GM18526 (cell line): Measurements from ENCODE around the gene BTBD9.

Experiments
- POLR2A ChIP-seq: IDR thresholded peaks from 3 replicates; pipeline ENCODE4 v1.6.1; 2011; ENCODE audit not compliant: insufficient read length; ENCODE audit errors: extremely low read depth

Gene BTBD9

GRCh38 chr6:38153798-38154345 lies 485.9 kb downstream of the BTBD9 start:
- TF ChIP-seq POLR2A, result no peak

DNA sequence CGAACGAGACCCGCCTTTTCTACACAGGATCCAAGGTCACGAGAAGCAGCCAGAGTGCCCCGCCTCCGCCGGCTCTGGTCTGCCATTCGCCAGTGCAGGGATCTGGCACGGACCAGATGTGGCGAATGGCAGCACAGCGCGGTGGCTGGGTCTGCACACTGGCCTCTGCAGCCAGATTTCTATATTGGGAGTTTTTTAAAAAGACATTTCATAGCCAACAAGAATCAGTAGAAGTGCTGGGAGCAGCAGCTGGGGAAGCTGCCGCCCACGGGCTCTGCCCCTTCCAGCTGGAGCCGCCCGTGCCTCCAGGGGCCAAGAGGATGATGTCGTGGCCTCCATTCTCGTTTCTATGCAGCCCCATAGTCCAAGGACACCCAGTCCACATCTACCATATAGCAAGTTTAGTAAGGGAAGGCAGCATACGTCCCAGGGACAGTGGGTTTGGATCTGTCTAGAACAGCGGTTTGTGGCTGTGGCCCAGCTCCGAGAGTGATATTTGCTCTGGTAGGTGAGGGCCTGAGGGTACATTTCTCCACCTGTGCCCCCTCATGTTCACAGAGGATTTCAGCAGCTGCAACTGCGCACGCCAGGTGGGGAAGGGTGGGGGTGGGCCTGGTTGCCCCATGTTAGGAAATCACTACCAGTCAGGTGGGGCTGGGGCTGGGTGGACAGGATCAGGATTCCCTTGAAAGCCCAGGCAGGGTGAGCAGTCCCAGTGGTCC lies 486.5 kb downstream of the BTBD9 start:
- TF ChIP-seq POLR2A, result no peak

DNA sequence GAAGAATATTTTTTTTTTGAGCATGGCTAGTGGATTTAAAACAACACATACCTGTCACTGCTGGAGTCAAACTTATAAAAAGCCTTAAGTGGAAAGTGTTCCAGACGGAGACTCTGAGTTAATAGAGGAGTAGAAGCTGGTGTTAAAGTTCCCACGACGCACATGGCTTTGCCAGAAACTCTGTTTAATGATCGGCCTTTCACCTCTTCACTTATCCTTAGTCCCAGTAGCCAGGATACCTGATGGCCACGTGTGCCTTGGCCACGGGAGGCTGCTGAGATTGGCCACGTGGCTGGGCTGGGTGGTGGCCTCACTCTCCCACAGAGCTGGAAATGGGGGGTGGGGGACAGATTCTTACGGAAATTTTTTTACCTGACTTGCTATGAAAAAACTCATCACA lies 487.1 kb downstream of the BTBD9 start:
- no peak for TF ChIP-seq POLR2A

DNA sequence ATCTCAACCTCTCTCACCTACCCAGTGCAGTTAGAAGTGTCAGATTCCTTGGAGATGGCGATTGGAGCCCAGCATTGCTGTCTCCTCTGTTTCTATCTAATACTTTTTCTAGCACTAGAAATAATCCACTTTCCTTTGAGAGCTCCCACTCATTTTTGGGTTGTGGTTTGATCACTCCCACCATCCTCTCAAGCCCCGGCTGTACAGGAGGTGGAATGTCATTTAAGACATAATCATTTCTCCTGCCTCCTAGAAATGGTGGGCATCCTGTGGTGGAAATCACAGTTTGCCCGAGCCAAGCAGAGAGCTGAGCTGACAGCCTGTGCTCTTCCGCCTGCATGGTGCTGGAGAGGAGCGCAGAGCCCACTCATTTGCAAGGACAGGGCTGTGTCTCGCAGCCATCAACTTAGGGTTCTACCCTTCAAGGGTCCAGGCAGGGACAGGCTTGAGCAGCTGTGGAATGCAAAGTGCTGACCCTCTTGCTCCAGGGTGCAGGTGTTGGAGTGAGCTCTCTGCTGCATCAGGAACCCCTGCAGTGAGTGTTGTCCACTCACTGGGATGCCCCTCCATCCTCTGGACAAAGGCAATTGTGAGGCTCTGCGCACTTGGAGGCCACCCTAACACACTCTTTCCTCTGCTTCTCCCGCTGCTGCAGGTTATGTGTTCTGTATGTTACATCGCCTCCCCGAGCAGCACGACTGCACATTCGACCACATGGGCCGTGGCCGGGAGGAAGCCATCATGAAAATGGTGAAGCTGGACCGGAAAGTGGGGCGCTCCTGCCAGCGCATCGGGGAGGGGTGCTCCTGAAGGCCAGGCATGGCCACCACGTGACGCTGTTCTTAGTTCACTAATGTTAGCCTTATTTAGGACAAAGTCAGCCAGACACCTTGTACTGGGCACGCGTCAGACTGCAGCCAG lies 487.9 kb downstream of the BTBD9 start:
- no peak for TF ChIP-seq POLR2A

DNA sequence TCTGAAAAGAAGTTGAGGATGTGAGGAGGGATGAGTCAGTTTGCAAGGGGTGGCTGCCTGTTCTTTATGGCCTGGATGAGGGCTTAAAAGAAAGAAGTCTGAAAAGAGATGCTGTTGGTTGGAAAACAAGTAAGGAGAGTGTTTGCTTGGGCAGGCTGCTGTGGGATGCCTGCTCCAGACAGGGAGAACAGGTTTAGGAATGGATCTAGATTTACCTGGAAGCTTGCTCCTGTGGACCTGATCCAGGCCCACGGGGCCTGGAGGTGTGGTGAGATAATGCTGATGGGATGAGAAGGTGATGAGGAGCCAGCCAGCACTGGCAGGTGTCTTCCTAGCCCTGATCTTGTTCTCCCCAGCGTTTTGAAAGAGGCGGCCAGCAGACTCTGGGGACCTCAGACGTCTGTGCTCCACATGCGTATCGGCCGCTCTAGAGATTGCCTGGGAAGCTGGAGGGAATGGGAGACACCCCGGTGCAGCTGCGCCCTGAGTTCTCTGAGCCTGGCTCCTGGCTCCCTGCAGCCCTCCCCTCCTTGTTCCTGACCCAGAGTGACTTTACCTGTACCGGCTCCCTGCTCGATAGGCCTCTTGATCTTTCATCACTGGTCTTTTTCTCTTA lies 488.9 kb downstream of the BTBD9 start:
- TF ChIP-seq POLR2A, result no peak

DNA sequence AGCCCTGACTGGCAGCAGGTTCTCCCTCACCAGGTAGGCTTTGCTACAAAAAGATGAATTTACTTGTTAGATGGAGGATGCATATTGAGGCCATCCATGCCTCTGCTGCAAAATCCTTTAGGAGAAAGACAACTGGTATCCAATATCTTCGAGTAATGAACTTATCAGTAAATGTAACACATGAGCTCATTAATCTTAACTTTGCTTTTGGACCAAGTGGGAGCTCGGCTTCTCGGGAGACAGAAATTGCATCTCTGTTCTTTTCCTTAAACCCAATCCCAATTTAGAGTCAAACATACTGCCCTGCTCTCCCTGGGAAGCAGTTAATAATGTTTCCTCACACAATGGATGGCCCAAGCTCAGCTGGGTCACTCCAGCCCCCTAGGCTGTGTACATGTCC lies 489.7 kb downstream of the BTBD9 start:
- no peak for TF ChIP-seq POLR2A

DNA sequence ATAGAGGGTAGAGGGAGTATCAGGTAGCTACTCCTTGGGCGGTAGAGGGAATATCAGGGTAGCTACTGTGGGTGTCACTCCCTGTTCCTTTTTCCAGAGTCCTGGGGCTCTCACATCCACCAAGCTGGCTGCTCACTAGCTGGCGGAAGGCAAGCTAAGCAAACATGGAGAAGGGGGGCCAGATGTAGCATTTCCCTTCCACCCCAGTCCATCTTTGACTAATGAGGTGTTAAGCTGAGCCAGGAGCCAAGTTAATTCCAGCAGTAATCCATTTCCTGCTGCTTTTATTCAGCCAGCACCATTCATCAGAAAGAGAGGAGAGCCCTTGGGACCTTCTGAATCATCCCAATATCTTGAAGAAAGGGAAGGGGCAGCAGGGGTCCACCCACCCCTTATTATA lies 490.2 kb downstream of the BTBD9 start:
- no peak for TF ChIP-seq POLR2A

GRCh38 chr6:38148606-38149005 lies 491.1 kb downstream of the BTBD9 start:
- no peak for TF ChIP-seq POLR2A

GRCh38 chr6:38146734-38147027 lies 493.0 kb downstream of the BTBD9 start:
- TF ChIP-seq POLR2A, result no peak

DNA sequence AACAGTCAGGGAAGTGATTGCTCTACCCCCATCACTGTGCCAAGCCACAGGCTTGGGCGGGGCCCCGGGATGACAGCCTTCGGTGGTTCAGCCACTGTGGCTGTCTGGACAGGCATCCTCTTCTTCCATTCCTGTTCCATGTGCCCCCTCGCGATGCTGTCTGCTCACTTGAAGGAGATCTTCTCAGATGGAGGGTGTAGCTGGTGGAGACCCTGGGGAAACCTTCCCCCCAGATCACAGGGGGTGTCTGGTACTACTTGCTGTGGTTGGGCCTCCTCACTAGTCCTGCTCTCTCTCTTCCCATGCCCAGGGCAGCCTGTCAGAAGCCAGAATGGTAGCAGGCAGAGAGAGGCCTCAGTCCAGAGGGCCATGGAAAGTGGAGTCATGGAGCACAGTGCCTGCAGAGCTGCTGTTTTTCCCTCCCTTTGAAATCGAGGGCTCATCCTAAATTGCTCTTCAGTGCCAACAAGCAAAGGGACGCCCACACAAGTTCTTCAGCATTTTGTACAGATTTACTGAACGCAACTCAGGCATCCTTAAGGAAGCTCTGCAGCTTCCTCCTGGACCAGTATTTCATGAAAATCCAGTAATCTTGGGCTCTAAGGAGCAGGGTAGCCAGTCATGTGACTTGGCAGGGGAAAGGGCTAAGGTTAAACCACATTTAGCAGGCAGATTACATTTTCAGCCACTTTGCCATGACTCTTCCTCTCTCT lies 493.6 kb downstream of the BTBD9 start:
- TF ChIP-seq POLR2A, result no peak

DNA sequence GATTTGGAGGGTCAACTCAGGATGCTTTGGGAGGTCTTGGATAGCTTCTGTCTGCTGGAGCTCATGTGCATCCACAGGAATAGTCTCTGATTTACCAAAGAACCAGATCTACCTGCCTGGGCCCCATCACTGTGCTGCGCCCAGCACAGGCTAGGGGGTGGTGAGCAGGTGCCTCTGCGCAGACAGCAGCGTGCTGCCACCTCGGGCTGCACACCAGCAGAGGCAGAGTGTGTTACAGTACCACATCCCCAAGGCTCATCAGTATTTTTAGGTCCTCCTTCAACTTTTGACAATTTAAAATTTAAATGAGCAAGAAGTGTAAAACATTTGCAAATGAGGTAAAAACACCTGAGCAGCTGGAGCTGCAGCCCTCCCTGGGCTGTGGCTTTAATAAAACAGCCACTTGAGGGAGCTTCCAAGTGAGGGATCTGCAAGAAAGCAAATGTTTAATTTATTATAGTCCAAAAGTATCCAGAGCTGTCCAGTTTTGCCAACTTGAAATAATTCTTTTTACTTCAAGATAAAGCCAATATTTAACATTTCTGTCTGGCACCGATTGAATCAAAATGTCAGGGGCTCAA lies 495.3 kb downstream of the BTBD9 start:
- TF ChIP-seq POLR2A, result no peak

- TF ChIP-seq POLR2A, result no peak
Observed at GRCh38 chr6:38143191-38144150, 496.3 kb downstream of the BTBD9 start.

- no peak for TF ChIP-seq POLR2A
Observed at GRCh38 chr6:38142178-38142902, 497.4 kb downstream of the BTBD9 start.
